H1 (cell line): Measurements from ENCODE around the gene FMNL2. TPM values are rescaled to one million over a fixed set of nuclear protein-coding genes. Genes with fewer than 3 reads are reported as not detected.

Experiments used
- CTCF ChIA-PET: fragments of 300-600 bp; sonication (Branson Sonifier 250); formaldehyde crosslinking; loops from one replicate; lab custom pipeline; 2021; ENCODE audit not compliant: partially characterized antibody; lab: Charles Lee
- POLR2A ChIA-PET: fragments of 300-600 bp; sonication (Branson Sonifier 250); formaldehyde crosslinking; loops from one replicate; lab custom pipeline; 2021; ENCODE audit warnings: inconsistent platforms; ENCODE audit not compliant: partially characterized antibody; lab: Charles Lee
- DNase-seq, 2 experiments: peaks; one replicate each; pipeline versions ENCODE4 v3.0.0 to v3.0.0-alpha.2; 2010 to 2022; ENCODE audit warnings: low spot score in 2 of 2, low read depth in 1 of 2, mixed read lengths in 1 of 2
- FAIRE-seq: peaks from 2 replicates; lab custom pipeline; 2011; peaks lifted over from hg19 to GRCh38; lab: Jason Lieb, UNC
- H2AFZ ChIP-seq: 2 replicates; pipeline ENCODE4 v1.8.1; 2012; ENCODE audit warnings: low read length, inconsistent platforms
- H2AK5ac ChIP-seq: 2 replicates; pipeline ENCODE4 v1.6.1; 2013; ENCODE audit warnings: low read depth, low read length
- H2BK120ac ChIP-seq: replicated peaks from 2 replicates; pipeline ENCODE3; 2013; ENCODE audit warnings: low read depth, low read length, inconsistent platforms
- H2BK12ac ChIP-seq: 2 replicates; pipeline ENCODE4 v1.6.1; 2013; ENCODE audit warnings: low read depth, low read length
- H2BK15ac ChIP-seq: 2 replicates; pipeline ENCODE4 v1.6.1; 2013; ENCODE audit warnings: low read length
- H2BK20ac ChIP-seq: 2 replicates; pipeline ENCODE4 v1.6.1; 2013; ENCODE audit warnings: low read length
- H2BK5ac ChIP-seq: 2 replicates; pipeline ENCODE4 v1.6.1; 2013; ENCODE audit warnings: low read depth, low read length
- H3K14ac ChIP-seq: 2 replicates; pipeline ENCODE4 v1.6.1; 2013; ENCODE audit warnings: inconsistent platforms; ENCODE audit not compliant: insufficient read length
- H3K18ac ChIP-seq: 2 replicates; pipeline ENCODE4 v1.6.1; 2013; ENCODE audit warnings: low read length; ENCODE audit errors: extremely low read depth
- H3K23ac ChIP-seq: 2 replicates; pipeline ENCODE4 v1.6.1; 2013; ENCODE audit warnings: inconsistent platforms; ENCODE audit not compliant: insufficient read length
- H3K23me2 ChIP-seq: 2 replicates; pipeline ENCODE4 v1.6.1; 2013; ENCODE audit warnings: low read depth, low read length
- H3K27ac ChIP-seq: 2 replicates; pipeline ENCODE4 v1.6.1; 2011; ENCODE audit warnings: low read depth, low read length, inconsistent platforms
- H3K27me3 ChIP-seq, 4 experiments: replicated peaks in 1 of 4; 1 replicate in 1 of 4; 2 replicates in 3 of 4; pipeline versions ENCODE4 v1.6.1 to v1.8.1; 2011 to 2013; ENCODE audit warnings: low read length in 3 of 4, mild to moderate bottlenecking in 3 of 4, inconsistent platforms in 2 of 4, mixed read lengths in 2 of 4, moderate library complexity in 1 of 4; ENCODE audit not compliant: control insufficient read depth in 3 of 4, insufficient read depth in 3 of 4; ENCODE audit errors: extremely low read depth in 1 of 4
- H3K36me3 ChIP-seq, 4 experiments: 2 replicates each; pipeline versions ENCODE4 v1.6.1 to v1.8.1; 2011 to 2013; ENCODE audit warnings: mild to moderate bottlenecking in 4 of 4, low read length in 3 of 4, moderate library complexity in 2 of 4, control low read depth in 1 of 4, inconsistent platforms in 1 of 4; ENCODE audit not compliant: insufficient read depth in 4 of 4, control insufficient read depth in 2 of 4
- H3K4ac ChIP-seq: replicated peaks from 2 replicates; pipeline ENCODE3; 2013; ENCODE audit warnings: low read length, low read depth, mixed read lengths, inconsistent platforms; ENCODE audit not compliant: insufficient read length
- H3K4me1 ChIP-seq, 4 experiments: replicated peaks in 1 of 4; 1 replicate in 1 of 4; 2 replicates in 3 of 4; pipeline versions ENCODE4 v1.6.1 to v1.8.1; 2011 to 2013; ENCODE audit warnings: low read length in 3 of 4, inconsistent platforms in 2 of 4, mixed read lengths in 1 of 4; ENCODE audit not compliant: insufficient read depth in 4 of 4, control insufficient read depth in 3 of 4
- H3K4me2 ChIP-seq, 2 experiments: 2 replicates each; pipeline versions ENCODE4 v1.6.1 to v1.8.1; 2011 to 2013; ENCODE audit warnings: low read depth in 2 of 2, low read length in 2 of 2, control low read depth in 1 of 2, inconsistent platforms in 1 of 2, mild to moderate bottlenecking in 1 of 2; ENCODE audit not compliant: insufficient read depth in 1 of 2
- H3K4me3 ChIP-seq, 4 experiments: fragments of 200-600, 300-600 bp in 1 of 4; sonication (generic), shearing (Covaris generic), sonication (Bioruptor Twin) in 1 of 4; 2 replicates each; pipeline versions ENCODE4 v1.5.1 to v1.8.1; 2011 to 2016; ENCODE audit warnings: low read length in 4 of 4, low read depth in 3 of 4, control low read depth in 2 of 4, inconsistent platforms in 2 of 4, mild to moderate bottlenecking in 2 of 4, mixed read lengths in 1 of 4, moderate library complexity in 1 of 4; ENCODE audit not compliant: insufficient read depth in 2 of 4; ENCODE audit errors: extremely low read depth in 1 of 4
- H3K56ac ChIP-seq: replicated peaks from 2 replicates; pipeline ENCODE3; 2013; ENCODE audit warnings: low read depth, mild to moderate bottlenecking, mixed read lengths, low read length, inconsistent platforms; ENCODE audit not compliant: insufficient read length
- H3K79me1 ChIP-seq: 2 replicates; pipeline ENCODE4 v1.6.1; 2013; ENCODE audit warnings: low read depth, low read length, control low read depth
- H3K79me2 ChIP-seq, 2 experiments: 2 replicates each; pipeline versions ENCODE4 v1.6.1 to v1.8.1; 2012 to 2013; ENCODE audit warnings: low read length in 2 of 2, mild to moderate bottlenecking in 2 of 2, inconsistent platforms in 1 of 2; ENCODE audit not compliant: insufficient read depth in 2 of 2, control insufficient read depth in 1 of 2
- H3K9ac ChIP-seq, 4 experiments: replicated peaks in 1 of 4; 1 replicate in 1 of 4; 2 replicates in 3 of 4; pipeline versions ENCODE4 v1.6.1 to v1.8.1; 2011 to 2013; ENCODE audit warnings: low read depth in 3 of 4, low read length in 3 of 4, control low read depth in 2 of 4, mild to moderate bottlenecking in 2 of 4, moderate library complexity in 2 of 4, inconsistent platforms in 1 of 4; ENCODE audit errors: extremely low read depth in 1 of 4
- H3K9me3 ChIP-seq, 2 experiments: 2 replicates each; pipeline versions ENCODE4 v1.6.1 to v1.8.1; 2012 to 2013; ENCODE audit warnings: mild to moderate bottlenecking in 2 of 2, moderate library complexity in 2 of 2, control low read depth in 1 of 2, inconsistent platforms in 1 of 2, low read depth in 1 of 2, low read length in 1 of 2, mixed read lengths in 1 of 2; ENCODE audit not compliant: insufficient read depth in 2 of 2
- H4K20me1 ChIP-seq, 2 experiments: replicated peaks in 1 of 2; 2 replicates each; pipeline versions ENCODE3 to v1.8.1; 2011 to 2013; ENCODE audit warnings: inconsistent platforms in 2 of 2, low read length in 2 of 2, mild to moderate bottlenecking in 1 of 2; ENCODE audit not compliant: insufficient read depth in 2 of 2, control insufficient read depth in 1 of 2
- H4K5ac ChIP-seq: 2 replicates; pipeline ENCODE4 v1.6.1; 2013; ENCODE audit warnings: low read length, low read depth, mixed read lengths, inconsistent platforms; ENCODE audit not compliant: insufficient read length
- H4K8ac ChIP-seq: 2 replicates; pipeline ENCODE4 v1.8.0; 2013; ENCODE audit warnings: mild to moderate bottlenecking, moderate library complexity, low read length, inconsistent platforms; ENCODE audit not compliant: insufficient read depth; ENCODE audit errors: extremely low read depth
- H4K91ac ChIP-seq: replicated peaks from 2 replicates; pipeline ENCODE3; 2013; ENCODE audit warnings: low read length, mixed read lengths, inconsistent platforms; ENCODE audit not compliant: insufficient read length
- CBX5 ChIP-seq: fragments of 300-800, 300-1000 bp; sonication (generic); IDR thresholded peaks from 2 replicates; pipeline ENCODE4 v1.7.1; 2016; ENCODE audit warnings: antibody characterized with exemption, low read length, low read depth
- CEBPB ChIP-seq: IDR thresholded peaks from 2 replicates; pipeline ENCODE4 v1.6.1; 2012; ENCODE audit warnings: low read depth, low read length
- CHD1 ChIP-seq: IDR thresholded peaks from 2 replicates; pipeline ENCODE4 v1.6.1; 2012; ENCODE audit warnings: low read depth, low read length, improper control_type of control experiment
- CTBP2 ChIP-seq: IDR thresholded peaks from 2 replicates; pipeline ENCODE4 v1.7.0; 2011; ENCODE audit warnings: borderline replicate concordance, mild to moderate bottlenecking, moderate library complexity, mixed read lengths, low read length; ENCODE audit not compliant: insufficient read depth, insufficient read length
- GABPA ChIP-seq: IDR thresholded peaks from 2 replicates; pipeline ENCODE4 v1.6.1; 2011; ENCODE audit warnings: mild to moderate bottlenecking, low read length, moderate library complexity, borderline replicate concordance; ENCODE audit not compliant: insufficient read depth
- GTF2F1 ChIP-seq: IDR thresholded peaks from 2 replicates; pipeline ENCODE4 v1.6.1; 2012; ENCODE audit warnings: low read depth, low read length, improper control_type of control experiment, borderline replicate concordance
- HDAC2 ChIP-seq, 2 experiments: fragments of 300-600 bp in 1 of 2; sonication (generic) in 1 of 2; IDR thresholded peaks; 2 replicates each; pipeline ENCODE4 v1.6.1; 2011 to 2012; ENCODE audit warnings: low read depth in 2 of 2, low read length in 2 of 2, mild to moderate bottlenecking in 2 of 2, moderate library complexity in 2 of 2, borderline replicate concordance in 1 of 2, inconsistent platforms in 1 of 2
- HDAC6 ChIP-seq: IDR thresholded peaks from one replicate; pipeline ENCODE4 v1.7.1; 2012; ENCODE audit warnings: low read depth, mild to moderate bottlenecking, inconsistent platforms, low read length, moderate library complexity
- RXRA ChIP-seq: IDR thresholded peaks from 2 replicates; pipeline ENCODE4 v1.6.1; 2011; ENCODE audit warnings: low read depth, mild to moderate bottlenecking, low read length, moderate library complexity; ENCODE audit not compliant: insufficient read depth
- SIN3A ChIP-seq, 2 experiments: IDR thresholded peaks in 1 of 2; conservative IDR thresholded peaks in 1 of 2; 2 replicates each; pipeline ENCODE4 v1.6.1; 2011 to 2012; ENCODE audit warnings: low read length in 2 of 2, improper control_type of control experiment in 1 of 2, low read depth in 1 of 2, mild to moderate bottlenecking in 1 of 2
- TAF1 ChIP-seq: IDR thresholded peaks from 2 replicates; pipeline ENCODE4 v1.6.1; 2011; ENCODE audit warnings: mild to moderate bottlenecking, low read depth, low read length
- WGBS, 2 experiments: shearing (Covaris generic) in 1 of 2; methylation state at CpG; one replicate each; pipeline versions ENCODE4 v1.1.6 to v1.1.7; 2013 to 2015; ENCODE audit warnings: low lambda C conversion rate in 2 of 2, mixed read lengths in 2 of 2, inconsistent platforms in 1 of 2, low coverage in 1 of 2, missing lambda C conversion rate in 1 of 2; ENCODE audit not compliant: insufficient replicate concordance in 2 of 2, insufficient coverage in 1 of 2, insufficient read length in 1 of 2; ENCODE audit errors: extremely low coverage in 1 of 2, missing lambda C conversion rate in 1 of 2; 5-methylcytosine and 5-hydroxymethylcytosine counted together
- polyA plus RNA-seq, 7 experiments: library from polyadenylated mRNA; depleted of rRNA in 3 of 7; stranded (reverse) in 5 of 7; unstranded in 2 of 7; fragments of >200 nt in 5 of 7; fragments of 200-250 nt in 2 of 7; gene quantifications; 1 replicate in 5 of 7; 2 replicates in 1 of 7; 4 replicates in 1 of 7; pipeline versions ENCODE4 v1.2.1 to v1.2.3, GENCODE V29; 2011 to 2013; ENCODE audit warnings: missing spikeins in 2 of 7, mixed read lengths in 2 of 7
- total RNA-seq: library from RNA; stranded (reverse); fragmentation: NEBNext Ultra II Directional; extraction: Animal tissue kit (Norgen Biotek cat#: 25700); gene quantifications from 2 replicates; pipeline ENCODE4 v1.2.1, GENCODE V29; 2021
- TF ChIP-seq, protein P1 (sequence below): IDR thresholded peaks from 2 replicates; pipeline ENCODE4 v1.6.1; 2011; ENCODE audit warnings: low read depth, mild to moderate bottlenecking, low read length; ENCODE audit not compliant: insufficient read depth

The FMNL2 gene
- total and polyA plus RNA-seq, 2 of the 8 experiments (the other 6 are each of a cell fraction or from before 2014, with no cell fraction given) = 15.5 to 45.1 TPM

DNA sequence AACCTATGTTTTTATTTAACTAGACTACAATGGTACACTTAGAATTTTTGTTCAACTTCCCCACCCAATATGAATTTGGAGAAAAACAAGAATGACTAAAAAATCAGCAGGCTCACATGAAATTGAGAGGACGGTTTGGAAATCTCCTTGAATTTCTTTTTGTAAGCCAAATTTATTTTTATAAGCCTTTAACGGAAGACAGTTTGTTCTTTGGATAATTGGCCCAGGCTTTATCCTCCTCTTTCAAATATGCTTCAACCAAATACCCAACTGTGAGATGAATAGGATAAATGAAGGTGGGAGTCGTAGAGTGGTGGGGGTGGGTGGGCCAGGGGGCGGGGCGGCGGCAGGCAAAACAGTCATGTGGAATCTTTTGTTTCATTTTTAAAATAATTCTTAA, 60.6 kb downstream of the FMNL2 start:
- H3K56ac ChIP-seq = no peak overlapping the region
- no peak overlapping the region for H3K4ac ChIP-seq
- H3K4me2 ChIP-seq = no peak overlapping the region; a peak in 1 of 4 replicates
- FAIRE-seq (no peak), DNase-seq (no peak)
- no peak overlapping the region for H2AFZ ChIP-seq
- no peak overlapping the region for H2BK15ac ChIP-seq
- no peak overlapping the region for H3K23ac ChIP-seq
- ChIA-PET CTCF (interaction anchor here (0.8 to 1.9 kb wide), 6 partner anchors 9 to 240 kb away, joined by 4 to 6 read pairs (median 4); no protein-coding TSS in a partner anchor), POLR2A (interaction anchor here (0.5 kb wide), 1 partner anchor 28 kb away, joined by 3 read pairs; no protein-coding TSS in a partner anchor)
- peaks cover 9% of the 10 kb centered on the region for H3K79me1 ChIP-seq
- H3K4me1 ChIP-seq = peaks cover 0 to 12% (median 8%) of the 10 kb centered on the region in 4 experiments; a peak in 5 of 7 replicates
- no peak overlapping the region for H2BK12ac ChIP-seq
- H3K23me2 ChIP-seq = no peaks in the 10 kb centered on the region
- H4K91ac ChIP-seq = no peak overlapping the region
- no peak overlapping the region for H4K5ac ChIP-seq
- no peak overlapping the region for H2BK20ac ChIP-seq
- no peak overlapping the region for H3K9ac ChIP-seq
- no peak overlapping the region for H3K4me3 ChIP-seq
- peaks cover under 1 to 14% of the 10 kb centered on the region in 2 experiments for H4K20me1 ChIP-seq
- H2BK5ac ChIP-seq = no peak overlapping the region
- no peaks in the 10 kb centered on the region for H3K27me3 ChIP-seq
- peaks cover 0 to 91% of the 10 kb centered on the region in 2 experiments for H3K79me2 ChIP-seq
- H3K36me3 ChIP-seq = no peaks in the 10 kb centered on the region
- H3K18ac ChIP-seq = no peak overlapping the region
- H3K9me3 ChIP-seq = no peaks in the 10 kb centered on the region
- no peak overlapping the region for H3K27ac ChIP-seq
- H2BK120ac ChIP-seq = no peak overlapping the region
- H4K8ac ChIP-seq = no peak overlapping the region
- WGBS, 2 experiments = 52% methylated on average over 6 of the region's 6 CpGs; no CpG with 5 or more reads in 1 of the 2 experiments
- H2AK5ac ChIP-seq = no peak overlapping the region
- no peak overlapping the region for H3K14ac ChIP-seq
- TF ChIP-seq GABPA (no peak), GTF2F1 (no peak), CEBPB (no peak), TAF1 (no peak), HDAC2 (IDR thresholded peaks at IDR 0.05; ENCODE audit: borderline replicate concordance in 1 of 2, low read depth in 2 of 2, low read length in 2 of 2) (no peak), CTBP2 (no peak), SIN3A (conservative IDR thresholded peaks at IDR 0.05 in 1 of 2, IDR thresholded peaks at IDR 0.05 in 1 of 2; ENCODE audit: low read depth in 1 of 2, low read length in 2 of 2) (no peak), HDAC6 (no peak), RXRA (no peak), CBX5 (no peak), CHD1 (no peak)
- TF ChIP-seq, protein P1, sequence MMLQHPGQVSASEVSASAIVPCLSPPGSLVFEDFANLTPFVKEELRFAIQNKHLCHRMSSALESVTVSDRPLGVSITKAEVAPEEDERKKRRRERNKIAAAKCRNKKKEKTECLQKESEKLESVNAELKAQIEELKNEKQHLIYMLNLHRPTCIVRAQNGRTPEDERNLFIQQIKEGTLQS = no peak
